ENCODE results near the gene PGAM5.
"Not testable (repeated sequence)": the region's sequence is repeated elsewhere in the genome, so short reads cannot be mapped to it uniquely, and the experiment has no call there.

PGAM5 gene

DNA sequence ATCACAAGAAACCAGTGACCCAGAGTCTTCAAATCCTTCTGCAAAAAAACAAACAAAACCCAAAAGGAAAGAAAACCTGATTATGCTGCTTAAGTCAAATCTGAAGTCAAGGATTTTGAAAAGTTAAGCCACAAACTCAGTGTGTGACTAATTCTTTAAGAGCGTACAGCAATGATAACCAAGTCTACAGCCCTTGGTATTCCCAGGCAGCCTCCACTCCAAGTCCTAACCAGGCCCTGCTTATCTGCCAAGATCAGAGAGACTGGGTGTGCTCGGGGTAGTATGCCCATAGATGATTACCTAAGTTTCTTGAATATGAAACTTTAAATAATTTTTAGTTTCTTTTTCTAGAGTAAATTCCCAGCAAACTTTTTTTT, 13.1 kb downstream of the PGAM5 start:
- DNase-seq = no peak

DNA sequence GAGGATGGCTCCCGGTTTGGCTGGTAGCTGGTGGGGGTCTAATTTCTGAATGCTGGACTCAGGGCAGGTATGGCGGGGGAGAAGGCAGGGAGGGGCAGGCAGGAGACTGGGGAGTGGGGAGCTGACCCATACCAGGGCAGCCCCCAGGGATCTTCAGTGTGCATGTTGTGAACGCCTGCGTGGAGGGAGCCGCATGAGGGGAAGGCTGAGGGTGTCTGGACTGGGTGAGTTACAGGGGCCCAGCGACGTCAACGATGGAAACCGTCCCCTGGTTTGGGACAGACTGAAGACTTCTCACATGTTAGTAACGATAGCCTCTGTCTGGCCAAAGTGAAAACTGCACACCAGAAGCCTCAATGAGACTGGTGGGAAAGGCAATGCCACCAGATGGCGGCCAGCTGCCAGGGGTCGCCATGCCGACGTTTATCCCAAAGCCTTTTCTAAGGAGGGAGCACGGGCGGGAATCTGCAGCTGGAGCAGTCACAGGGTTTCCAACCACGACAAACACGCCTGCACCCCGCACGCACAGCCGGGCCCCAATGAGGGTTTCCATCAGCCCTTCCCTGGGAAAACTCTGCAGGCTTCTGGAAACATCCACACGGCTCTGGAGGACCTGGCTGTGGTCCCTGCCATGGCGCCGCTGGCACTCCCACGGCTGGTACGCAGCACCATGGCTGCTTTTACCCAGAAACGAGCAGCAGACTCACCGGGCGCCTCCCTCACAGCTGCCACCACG, 14.0 kb downstream of the PGAM5 start:
- no peak for DNase-seq

DNA sequence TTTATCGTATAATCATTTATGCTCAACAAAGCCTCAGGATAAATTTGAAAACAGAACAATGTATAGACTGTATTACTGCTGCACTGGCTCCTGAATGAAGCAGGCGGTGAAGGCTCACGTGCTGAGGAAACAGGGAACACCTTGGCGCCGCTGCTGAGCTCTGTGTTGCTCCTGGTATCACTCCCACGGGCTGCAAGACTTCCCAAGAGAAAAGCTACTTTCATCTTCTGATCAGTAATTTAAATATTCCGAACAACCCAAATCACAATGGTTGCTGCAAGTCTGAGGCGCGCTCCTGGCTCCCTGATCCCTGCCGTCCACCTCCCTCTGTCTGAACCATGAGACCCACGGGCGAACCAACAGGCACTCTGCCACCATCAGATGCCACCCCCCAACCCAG, 15.7 kb downstream of the PGAM5 start:
- DNase-seq = no peak

DNA sequence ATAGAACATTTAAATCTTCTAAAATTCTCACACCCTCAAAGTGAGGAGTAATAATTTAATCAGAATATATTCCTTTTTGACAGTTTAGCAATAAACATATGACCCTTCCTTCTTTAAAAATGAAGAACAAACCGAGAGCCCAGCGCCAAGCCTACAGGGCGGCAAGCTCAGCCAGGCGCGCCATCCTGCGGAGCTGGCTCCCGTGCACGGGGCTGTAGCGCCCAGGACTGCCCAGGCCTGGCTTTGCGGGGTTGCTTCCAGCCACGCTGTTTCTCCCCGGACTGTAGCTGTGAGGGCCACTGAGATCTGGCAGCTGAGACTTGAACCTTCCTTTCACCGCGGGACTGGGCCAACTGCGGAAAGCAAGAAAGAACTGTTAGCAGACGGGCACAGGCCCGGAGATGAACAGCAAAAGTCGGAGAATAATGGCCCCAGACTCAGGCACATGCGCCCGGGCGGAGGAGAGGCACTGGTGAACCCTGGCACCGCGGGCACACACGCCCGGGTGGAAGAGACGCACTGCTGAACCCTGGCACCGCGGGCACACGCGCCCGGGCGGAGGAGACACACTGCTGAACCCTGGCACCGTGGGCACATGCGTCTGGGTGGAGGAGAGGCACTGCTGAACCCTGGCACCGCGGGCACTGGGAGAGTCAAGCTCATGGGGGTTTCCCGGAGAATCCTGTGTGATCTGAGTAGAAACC, 16.6 kb downstream of the PGAM5 start:
- DNase-seq = no peak

DNA sequence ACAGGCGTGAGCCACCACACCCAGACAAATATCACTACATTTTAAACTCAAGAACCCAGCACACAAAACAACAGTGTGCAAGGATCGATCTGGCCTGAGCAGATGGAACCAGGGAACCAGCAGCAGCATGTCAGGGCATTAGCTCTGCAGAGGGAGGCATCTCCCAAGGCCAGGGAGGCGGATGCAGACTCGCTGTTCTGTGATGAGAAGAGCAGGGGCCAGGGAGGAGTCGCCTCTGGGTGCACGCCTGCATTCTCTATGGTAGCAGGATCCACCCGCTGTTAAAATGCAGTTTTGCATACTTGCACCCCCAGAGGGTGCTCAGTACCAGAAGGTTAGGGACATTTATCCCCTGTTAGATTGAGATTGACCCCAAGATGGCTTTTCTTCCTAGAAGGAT, 17.9 kb downstream of the PGAM5 start:
- DNase-seq = no peak

DNA sequence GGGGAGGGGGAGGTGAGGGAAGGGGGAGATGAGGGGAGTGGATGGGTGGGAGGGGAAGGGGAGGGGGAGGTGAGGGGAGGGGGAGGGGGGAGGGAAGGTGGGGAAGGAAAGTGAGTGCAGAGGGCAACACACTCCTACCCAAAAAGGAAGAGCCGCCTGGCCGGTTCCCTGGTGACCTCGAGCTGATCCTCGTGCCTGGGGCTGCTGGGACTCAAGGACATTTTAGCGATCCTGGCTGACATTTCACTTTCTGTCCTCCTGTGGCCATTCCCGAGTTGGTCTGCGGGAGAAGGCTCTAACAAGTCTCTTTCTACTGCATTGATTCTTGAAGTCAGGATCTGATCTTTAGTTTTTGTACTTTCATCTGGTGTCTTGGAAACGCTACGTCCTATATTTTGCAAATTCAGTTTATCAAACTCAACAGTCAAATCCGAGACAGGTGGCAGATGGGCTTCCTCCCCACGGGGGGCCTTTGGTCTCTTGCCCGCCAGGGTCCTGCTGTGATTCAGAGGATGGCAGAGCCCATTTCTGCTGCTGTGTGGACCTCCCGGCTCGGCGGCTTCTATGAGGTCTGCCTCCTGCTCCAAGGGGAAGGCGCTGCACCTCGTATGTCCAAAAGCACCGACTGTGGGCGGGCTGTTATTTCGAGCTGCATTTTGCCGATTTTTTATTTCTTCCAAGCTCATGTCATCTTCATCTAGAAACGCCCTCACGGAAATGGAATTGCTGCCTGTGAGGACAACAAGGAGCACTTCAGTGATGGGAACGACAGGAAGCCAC, 19.1 kb downstream of the PGAM5 start:
- no peak for DNase-seq

DNA sequence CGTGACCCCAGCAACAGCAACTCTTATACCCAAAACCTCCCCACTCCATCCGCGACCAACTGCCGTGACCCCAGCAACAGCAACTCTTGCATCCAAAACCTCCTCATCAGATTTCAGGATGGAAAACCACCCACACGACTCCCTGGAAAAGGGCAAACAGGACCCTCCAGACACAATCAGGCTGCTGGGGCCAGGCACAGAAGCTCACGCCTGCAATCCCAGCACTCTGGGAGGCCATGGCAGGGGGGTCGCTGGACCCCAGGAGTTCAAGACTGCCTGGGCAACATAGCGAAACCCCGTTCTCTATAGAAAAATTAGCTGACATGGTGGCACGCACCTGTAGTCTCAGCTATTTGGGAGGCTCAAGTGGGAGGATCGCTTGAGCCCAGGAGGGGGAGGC, 19.7 kb downstream of the PGAM5 start:
- DNase-seq = no peak

DNA sequence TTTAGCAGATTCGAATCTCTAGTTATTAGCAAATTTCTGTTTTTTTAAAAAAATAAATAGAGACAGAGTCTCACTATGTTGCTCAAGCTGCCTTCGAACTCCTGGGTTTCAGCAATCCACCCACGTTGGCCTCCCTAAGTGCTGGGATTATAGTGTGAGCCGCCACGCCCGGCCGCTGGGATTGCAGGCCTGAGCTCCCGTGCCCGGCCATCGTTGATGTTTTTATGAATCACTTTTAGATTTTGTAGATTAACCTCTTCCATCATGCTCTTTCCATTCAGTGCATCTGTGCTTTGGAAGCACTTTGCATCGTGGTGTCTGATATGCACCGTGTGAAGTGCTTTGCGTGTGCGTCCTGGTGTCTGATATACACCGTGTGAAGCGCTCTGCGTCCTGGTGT, 20.9 kb downstream of the PGAM5 start:
- no peak for DNase-seq

DNA sequence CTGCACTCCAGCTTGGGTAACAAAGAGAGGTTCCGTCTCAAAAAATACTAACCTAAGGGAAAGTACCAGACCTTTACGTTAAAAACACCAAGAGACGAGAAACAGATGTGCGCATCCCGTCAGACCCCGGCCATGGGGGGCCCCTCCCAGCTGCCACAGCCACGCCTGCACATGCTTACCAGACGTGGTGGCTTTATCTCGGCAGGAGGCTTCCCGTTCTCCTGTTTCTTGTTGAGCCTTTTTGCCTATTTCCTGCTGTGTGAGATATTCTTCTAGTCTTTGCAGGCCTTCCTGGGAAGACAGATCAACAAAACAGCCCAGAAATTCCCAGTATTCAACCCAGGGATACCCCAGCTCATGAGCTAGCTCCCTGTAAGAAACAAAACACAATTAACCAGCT, 23.6 kb downstream of the PGAM5 start:
- DNase-seq = no peak

DNA sequence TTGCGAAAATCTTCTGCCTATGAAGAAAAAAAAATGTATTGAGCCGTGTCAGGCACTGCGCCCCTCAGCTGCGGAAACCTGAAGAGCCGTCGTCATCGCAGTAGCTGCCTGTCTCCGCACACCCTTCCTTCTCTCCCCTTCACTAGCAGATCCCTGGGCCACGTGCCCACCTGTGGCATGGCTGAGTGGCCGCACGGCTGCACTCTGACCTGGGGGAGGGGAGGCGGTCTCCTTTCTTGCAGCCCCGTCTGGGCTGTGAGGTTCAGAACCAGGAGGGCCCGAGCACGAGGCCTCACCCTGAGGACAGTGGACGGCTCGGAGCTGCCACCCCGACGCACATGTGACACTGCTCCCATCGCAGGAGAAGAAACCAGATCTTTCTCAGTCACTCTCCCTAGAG, 24.9 kb downstream of the PGAM5 start:
- no peak for DNase-seq

DNA sequence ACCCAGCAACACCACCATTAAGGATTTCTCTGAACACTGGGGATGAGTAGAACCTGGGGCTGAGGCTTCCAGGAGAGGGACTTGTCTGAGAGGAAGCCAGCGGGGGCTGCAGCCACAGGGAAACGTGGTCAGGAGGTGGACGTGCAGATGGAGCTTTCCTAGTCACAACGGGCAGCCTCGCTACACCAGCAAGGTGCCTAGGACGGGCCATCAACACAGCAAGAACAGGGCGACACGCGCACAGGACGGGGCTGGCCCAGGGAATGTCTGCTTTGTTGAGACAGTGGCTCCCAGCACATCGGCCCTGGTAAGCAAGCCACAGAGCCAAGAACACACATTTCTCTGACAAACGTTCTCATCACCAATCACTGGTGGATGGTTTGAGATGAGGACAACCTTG, 25.7 kb downstream of the PGAM5 start:
- DNase-seq = no peak

DNA sequence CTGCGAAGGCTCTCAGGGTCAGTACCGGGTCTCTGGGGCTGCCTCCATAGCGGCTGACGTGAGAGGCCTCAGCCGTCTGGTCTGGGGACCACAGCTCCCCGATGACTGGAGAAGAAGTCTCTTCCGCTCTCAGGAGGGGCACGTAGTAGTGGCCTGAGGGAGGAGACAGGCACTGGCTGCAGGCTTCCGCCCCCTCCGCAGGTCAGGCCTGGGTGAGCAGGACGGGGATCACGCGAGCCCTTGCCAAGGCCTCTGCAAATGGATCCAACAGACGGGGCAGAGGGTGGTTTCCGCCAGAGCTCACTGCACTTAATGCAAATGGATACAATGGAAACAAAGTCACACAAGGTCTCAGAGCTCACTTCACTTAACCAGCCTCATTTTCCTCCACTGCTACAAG, 26.3 kb downstream of the PGAM5 start:
- DNase-seq = no peak

DNA sequence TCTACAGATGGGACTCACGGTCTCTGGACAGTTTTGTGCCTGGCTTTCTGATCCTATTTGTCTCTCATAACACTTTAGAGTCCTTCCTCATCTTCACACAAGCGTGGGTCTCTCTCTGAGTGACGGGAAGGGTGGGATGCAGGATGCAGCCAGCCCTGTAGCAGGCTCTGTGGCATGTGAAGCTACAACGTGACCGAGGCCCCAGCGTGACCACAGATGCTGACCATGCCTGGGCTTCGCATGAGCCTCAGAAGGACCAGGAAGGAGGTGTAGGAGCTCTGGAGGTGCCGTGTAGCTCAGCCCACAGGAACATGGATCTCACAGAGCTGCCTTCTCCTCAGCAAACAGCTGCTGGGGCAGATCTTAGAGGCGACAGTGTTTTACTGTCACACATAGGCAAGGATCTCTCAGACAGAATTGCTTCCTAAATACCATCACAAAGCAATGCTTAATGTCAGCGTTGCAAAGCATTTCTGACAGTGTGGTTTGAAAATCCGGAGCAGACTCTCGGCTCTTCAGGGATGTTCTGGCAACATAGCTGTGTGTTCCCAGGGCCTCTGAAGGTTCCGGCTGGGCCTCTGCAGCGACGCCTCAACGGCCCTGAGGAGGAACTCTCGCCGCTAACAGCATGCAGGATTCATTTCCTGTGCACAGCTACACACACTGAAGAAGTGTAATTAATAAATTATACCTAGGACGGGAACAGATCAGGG, 29.1 kb downstream of the PGAM5 start:
- no peak for DNase-seq

DNA sequence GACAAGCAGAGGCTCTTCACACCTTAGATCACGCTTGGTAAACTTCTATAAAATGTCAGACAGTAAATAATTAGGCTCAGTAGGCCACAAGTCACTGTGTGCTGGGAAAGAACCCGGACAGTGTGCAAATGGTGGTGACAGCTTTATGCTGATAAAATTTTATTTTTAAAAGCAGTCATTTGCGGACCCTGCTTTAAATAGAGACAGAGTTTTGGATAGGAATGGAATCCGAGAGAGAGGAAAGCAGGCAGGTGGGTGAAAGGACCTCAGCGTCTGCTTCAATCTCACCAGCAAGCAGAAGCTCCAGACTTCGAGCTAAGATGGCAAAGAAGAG, 29.6 kb downstream of the PGAM5 start:
- DNase-seq = no peak

DNA sequence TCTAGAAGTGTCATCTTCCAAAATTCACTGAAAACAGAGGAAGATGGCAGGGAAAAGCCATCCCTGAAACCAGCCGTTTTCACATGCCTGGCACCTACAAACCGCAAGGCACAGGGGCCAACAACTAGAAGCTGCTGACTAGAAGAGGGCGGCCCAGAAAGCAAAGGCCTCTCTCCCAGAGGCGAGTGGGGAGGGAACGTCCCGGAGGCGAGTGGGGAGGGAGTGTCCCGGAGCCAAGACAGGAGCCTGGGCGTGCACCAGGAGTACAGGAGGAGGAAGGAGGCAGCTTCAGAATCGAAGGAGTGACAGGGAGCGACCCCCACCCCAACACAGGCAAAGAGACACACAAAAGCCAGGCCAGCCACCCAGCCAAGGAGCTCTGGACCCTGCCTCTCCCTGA, 30.0 kb downstream of the PGAM5 start:
- no peak for DNase-seq

DNA sequence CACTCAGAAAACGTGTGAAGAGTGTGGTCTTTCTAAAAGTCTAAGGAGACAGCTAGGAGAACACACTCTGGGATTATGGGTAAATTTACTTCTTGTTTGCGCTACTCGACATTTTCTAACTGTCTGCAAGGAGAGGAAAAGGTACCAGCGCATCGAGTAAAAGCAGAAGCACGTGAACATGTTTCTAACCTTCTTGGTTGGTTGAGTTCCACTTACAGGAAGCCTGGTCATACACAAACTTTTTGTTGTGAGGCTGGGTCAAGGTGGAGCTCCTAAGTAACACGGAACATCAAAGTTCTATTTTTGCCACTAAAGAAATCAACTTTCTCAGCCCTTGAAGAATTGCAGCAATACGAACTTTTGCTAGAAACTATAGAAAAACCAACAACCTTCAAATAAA, 31.0 kb downstream of the PGAM5 start:
- no peak for DNase-seq

DNA sequence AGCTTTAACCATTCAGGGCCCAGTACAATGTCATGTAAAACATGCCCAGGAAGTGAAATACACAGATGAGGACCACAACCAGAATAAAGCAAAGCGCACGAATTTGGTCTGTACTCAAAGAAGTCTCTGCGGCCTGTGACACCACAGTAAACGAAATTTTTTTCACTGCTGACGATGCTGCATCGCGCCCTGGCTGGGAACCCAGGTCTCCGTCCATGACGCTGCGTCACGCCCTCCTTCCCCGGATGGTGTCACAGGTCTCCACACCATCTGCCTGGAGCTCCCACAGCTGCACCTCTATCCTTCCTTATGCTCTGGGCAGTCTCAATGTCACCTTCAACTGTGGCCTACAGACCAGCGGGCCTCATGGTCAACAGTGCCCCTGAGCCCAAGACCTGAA, 33.2 kb downstream of the PGAM5 start:
- no peak for DNase-seq

DNA sequence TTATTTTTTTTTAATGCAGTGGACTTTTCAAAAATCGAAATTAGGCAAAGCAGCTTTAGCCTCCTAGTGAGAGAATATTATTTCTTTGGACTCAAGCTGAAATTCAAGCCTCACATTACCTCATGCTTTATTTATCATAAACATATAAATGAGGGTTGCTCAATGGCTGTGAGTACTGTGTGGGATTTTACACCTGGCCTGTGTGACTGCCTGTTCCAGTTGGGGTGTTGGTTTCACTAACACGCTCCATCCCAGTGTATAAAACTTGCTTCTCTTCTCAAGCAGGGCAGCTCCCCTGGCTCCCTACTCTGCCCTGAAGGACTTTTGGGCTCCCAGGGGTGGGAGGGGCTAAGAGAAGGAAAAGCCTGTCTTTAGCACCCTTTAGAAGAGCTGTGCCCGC, 36.0 kb downstream of the PGAM5 start:
- DNase-seq = no peak

DNA sequence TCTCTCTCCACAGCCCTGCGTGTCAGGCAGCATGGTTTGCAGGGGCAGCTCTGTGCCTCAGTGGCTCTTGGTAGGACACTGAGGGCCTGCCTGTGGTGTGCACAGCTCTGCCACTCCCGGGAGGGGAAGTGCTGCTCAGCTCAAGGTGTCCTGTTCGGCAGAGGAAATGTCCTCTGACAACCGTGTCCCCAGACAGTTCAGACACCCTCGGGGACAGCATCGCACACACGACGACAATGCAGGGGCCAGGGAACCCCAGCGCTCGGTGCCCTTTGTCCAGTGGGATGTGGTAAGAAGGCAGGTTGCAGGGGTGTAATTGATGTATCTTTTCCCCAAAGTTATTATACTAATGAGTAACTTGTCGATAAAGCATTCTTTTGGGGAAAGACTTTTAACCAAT, 36.8 kb downstream of the PGAM5 start:
- DNase-seq = no peak

DNA sequence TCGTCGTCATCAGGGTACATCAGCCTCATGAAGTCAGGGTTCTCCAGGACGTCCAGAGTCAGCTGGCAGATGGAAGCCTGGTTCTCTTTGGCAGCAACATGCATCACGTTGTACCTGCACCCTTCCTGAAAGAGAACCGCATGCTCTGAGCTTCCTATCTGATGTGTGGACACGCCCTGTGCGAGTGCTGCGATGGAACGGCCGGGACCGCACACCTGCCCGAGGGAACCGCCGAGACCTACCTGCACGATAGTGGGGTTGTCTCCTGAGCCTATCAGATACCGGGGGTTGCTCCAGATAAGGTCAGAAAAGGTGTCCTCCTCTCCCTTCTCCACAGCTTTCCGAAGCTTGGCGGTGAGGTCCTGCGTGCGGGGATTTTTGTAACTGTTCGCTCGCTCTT, 37.3 kb downstream of the PGAM5 start:
- DNase-seq = no peak

DNA sequence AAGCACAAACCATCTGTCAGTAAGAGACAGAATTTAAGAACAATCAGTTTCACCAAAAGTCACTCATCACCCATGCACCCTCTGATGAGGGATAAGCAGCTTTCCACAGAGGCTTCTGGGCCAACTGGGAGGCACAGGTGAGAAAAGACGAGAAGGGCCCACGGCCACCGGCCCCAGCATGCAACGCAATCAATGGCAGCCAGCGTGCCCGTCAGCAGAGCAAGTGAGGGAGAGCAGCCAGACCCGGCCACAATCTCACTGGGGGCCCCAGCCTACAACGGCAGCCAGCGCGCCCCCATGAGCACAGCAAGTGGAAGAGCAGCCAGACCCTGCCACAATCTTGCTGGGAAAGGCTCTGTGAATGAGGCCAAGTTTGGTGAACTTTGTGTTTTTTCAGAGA, 37.7 kb downstream of the PGAM5 start:
- no peak for DNase-seq

DNA sequence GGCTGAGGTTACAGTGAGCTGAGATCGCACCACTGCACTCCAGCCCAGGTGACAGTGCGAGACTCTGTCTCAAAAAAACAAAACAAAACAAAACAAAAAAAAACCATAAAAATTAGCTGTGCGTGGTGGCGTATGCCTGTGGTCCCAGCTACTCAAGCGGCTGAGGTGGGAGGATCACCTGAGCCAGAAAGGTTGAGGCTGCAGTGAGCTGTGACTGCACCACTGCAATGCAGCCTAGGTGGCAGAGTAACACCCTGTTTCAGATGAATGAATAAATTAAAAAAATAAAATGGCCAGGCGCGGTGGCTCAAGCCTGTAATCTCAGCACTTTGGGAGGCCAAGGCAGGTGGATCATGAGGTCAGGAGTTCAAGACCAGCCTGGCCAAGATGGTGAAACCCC, 43.0 kb downstream of the PGAM5 start:
- DNase-seq = not testable (repeated sequence)

DNA sequence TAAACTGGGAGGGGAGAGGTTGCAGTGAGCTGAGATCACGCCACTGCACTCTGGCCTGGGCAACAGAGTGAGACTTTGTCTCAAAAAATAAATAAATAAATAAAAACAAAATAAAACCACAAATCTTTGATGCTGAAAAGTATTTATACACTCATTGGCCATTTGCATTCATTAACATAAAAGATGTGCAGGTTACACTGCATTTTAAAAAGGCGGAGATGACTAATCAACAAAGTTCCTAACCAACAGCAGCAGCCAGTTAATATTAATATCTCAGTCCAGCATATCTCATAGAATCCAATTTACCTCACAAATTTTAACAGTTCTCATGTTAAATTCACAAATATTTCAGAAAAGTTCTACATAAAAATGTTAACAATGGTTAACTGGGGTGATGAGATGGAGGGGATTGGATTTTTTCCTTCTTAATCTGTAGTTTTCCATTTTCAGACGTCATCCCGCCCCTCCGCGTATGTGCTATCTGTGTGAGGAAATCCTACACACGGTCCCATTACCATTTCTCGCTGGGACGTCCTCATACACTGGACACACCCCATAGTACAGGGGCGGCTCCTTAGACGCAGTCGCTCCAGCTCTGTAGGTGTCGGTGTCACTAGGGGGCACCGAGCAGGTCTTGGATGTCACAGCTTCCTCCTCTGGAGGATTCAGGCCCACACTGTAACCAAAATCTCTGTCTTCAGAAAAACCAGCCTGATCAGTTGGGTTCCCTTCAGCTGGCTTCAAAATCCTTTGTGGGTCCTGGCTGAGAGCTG, 43.7 kb downstream of the PGAM5 start:
- no peak for DNase-seq
